ENCODE measurements around the gene DPP6. TPM values are rescaled to one million over a fixed set of nuclear protein-coding genes. Genes with fewer than 3 reads are reported as not detected.
"Not testable (repeated sequence)": the region's sequence is repeated elsewhere in the genome, so short reads cannot be mapped to it uniquely, and the experiment has no call there.

Gene DPP6
- total RNA-seq, 4 donors from 2014 or later, result 0.94 to 1.9 TPM; not detected in 2

- DNase-seq; H3K36me3 ChIP-seq; H3K9me3 ChIP-seq; in situ Hi-C loops (cut with MboI; ENCODE audit: low sequenced_read_pairs in 4 of 4); intact Hi-C loops (cut with DNase I; ENCODE audit: low total_unique reads); H3K27ac ChIP-seq; H3K4me1 ChIP-seq; H3K4me3 ChIP-seq; H3K27me3 ChIP-seq: not testable (repeated sequence)
- ATAC-seq, result peak in 1 of 2 donors; percentile 36
- TF ChIP-seq CTCF (IDR thresholded peaks at IDR 0.05 in 4 of 5, conservative IDR thresholded peaks at IDR 0.05 in 1 of 5), result peak in 1 of 5 experiments; percentile 37
These were observed 12.6 kb upstream of the DPP6 start for GRCh38 chr7:154039466-154040165.

- H3K4me1 ChIP-seq; H3K27me3 ChIP-seq; in situ Hi-C loops (cut with MboI; ENCODE audit: low sequenced_read_pairs in 4 of 4); DNase-seq; ATAC-seq; H3K9me3 ChIP-seq; H3K36me3 ChIP-seq; intact Hi-C loops (cut with DNase I; ENCODE audit: low total_unique reads); H3K4me3 ChIP-seq; H3K27ac ChIP-seq: not testable (repeated sequence)
These were observed 1.8 kb upstream of the DPP6 start for GRCh38 chr7:154050394-154050793.

GRCh38 chr7:154051006-154051642, 1.1 kb upstream of the DPP6 start:
- H3K27me3 ChIP-seq; DNase-seq; H3K9me3 ChIP-seq; H3K4me1 ChIP-seq; ATAC-seq; H3K27ac ChIP-seq; in situ Hi-C loops (cut with MboI; ENCODE audit: low sequenced_read_pairs in 4 of 4); H3K4me3 ChIP-seq; intact Hi-C loops (cut with DNase I; ENCODE audit: low total_unique reads); H3K36me3 ChIP-seq: not testable (repeated sequence)

GRCh38 chr7:154052530-154053252, 493 bp downstream of the DPP6 start:
- in situ Hi-C loops (cut with MboI; ENCODE audit: low sequenced_read_pairs in 4 of 4); ATAC-seq; intact Hi-C loops (cut with DNase I; ENCODE audit: low total_unique reads); H3K4me3 ChIP-seq; H3K27me3 ChIP-seq; DNase-seq; H3K9me3 ChIP-seq; H3K27ac ChIP-seq; H3K36me3 ChIP-seq; H3K4me1 ChIP-seq: not testable (repeated sequence)

- H3K36me3 ChIP-seq; H3K27me3 ChIP-seq; H3K27ac ChIP-seq; H3K4me1 ChIP-seq; intact Hi-C loops (cut with DNase I; ENCODE audit: low total_unique reads); H3K9me3 ChIP-seq; DNase-seq; ATAC-seq; H3K4me3 ChIP-seq; in situ Hi-C loops (cut with MboI; ENCODE audit: low sequenced_read_pairs in 4 of 4): not testable (repeated sequence)
These were observed 1.5 kb downstream of the DPP6 start for GRCh38 chr7:154053466-154054312.

- H3K4me3 ChIP-seq; H3K4me1 ChIP-seq; in situ Hi-C loops (cut with MboI; ENCODE audit: low sequenced_read_pairs in 4 of 4); H3K27me3 ChIP-seq; intact Hi-C loops (cut with DNase I; ENCODE audit: low total_unique reads); H3K36me3 ChIP-seq; ATAC-seq; H3K27ac ChIP-seq; DNase-seq; H3K9me3 ChIP-seq: not testable (repeated sequence)
These were observed 2.5 kb downstream of the DPP6 start for GRCh38 chr7:154054664-154055063.

GRCh38 chr7:154055491-154056106, 3.4 kb downstream of the DPP6 start:
- H3K27ac ChIP-seq; H3K9me3 ChIP-seq; H3K4me1 ChIP-seq; intact Hi-C loops (cut with DNase I; ENCODE audit: low total_unique reads); H3K36me3 ChIP-seq; ATAC-seq; H3K4me3 ChIP-seq; DNase-seq; in situ Hi-C loops (cut with MboI; ENCODE audit: low sequenced_read_pairs in 4 of 4); H3K27me3 ChIP-seq: not testable (repeated sequence)

- H3K4me3 ChIP-seq; intact Hi-C loops (cut with DNase I; ENCODE audit: low total_unique reads): not testable (repeated sequence)
These were observed 6.6 kb downstream of the DPP6 start for GRCh38 chr7:154058783-154059182.

GRCh38 chr7:154060551-154060950, 8.4 kb downstream of the DPP6 start:
- intact Hi-C loops (cut with DNase I; ENCODE audit: low total_unique reads), result not testable (repeated sequence)

More at GRCh38 chr7:154058783-154059182, 6.6 kb downstream of the DPP6 start:
- DNase-seq; H3K36me3 ChIP-seq; H3K27ac ChIP-seq; ATAC-seq; H3K4me1 ChIP-seq; in situ Hi-C loops (cut with MboI; ENCODE audit: low sequenced_read_pairs in 4 of 4); H3K27me3 ChIP-seq; H3K9me3 ChIP-seq: not testable (repeated sequence)

More at GRCh38 chr7:154060551-154060950, 8.4 kb downstream of the DPP6 start:
- DNase-seq; H3K27ac ChIP-seq; H3K4me1 ChIP-seq; in situ Hi-C loops (cut with MboI; ENCODE audit: low sequenced_read_pairs in 4 of 4); H3K27me3 ChIP-seq; H3K9me3 ChIP-seq; ATAC-seq; H3K4me3 ChIP-seq; H3K36me3 ChIP-seq: not testable (repeated sequence)
